ENCODE measurements around the gene TM7SF3. TPM values are rescaled to one million over a fixed set of nuclear protein-coding genes. Genes with fewer than 3 reads are reported as not detected.

Gene TM7SF3
- total and polyA plus RNA-seq, 2 experiments from 2014 or later: 51.8 to 55.8 TPM

DNA sequence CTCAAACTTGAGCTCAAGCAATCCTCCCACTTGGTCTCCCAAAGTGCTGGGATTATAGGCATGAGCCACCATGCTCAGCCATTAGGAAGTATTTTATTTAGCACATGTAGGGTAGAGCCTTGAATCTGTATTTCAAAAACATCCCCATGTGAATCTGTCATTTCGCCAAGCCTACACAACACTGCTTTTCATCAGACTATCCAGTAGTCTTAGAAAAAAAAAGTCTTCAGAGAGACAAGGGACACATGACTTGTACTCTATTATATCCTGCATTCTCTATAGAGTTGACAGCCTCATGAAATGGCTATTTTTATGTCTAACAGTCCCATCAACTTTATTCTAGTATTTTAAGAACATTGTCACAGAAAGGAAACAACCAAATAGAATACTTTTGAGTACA lies 35.4 kb downstream of the TM7SF3 start:
- no peak overlapping the region for H3K27ac ChIP-seq
- no peaks in the 10 kb centered on the region for H4K20me1 ChIP-seq (ENCODE audit: insufficient read depth)
- H3K79me2 ChIP-seq (ENCODE audit: insufficient read depth): no peaks in the 10 kb centered on the region
- in situ Hi-C loops (cut with MboI): no loop called here
- H3K4me2 ChIP-seq (ENCODE audit: unreplicated experiment): no peak overlapping the region
- 0 out of 2 replicates have a peak, but pooled peaks cover 1% of the 10 kb centered on the region for H3K36me3 ChIP-seq (ENCODE audit: low read depth)
- no peaks in the 10 kb centered on the region for H3K9me3 ChIP-seq (ENCODE audit: low read depth)
- TF ChIP-seq EZH2 (IDR thresholded peaks at IDR 0.05; ENCODE audit: insufficient read depth, poor library complexity, severe bottlenecking) (no peak), EZH2phosphoT487 (IDR thresholded peaks at IDR 0.05; ENCODE audit: insufficient read depth, low read depth) (no peak)
- no peaks in the 10 kb centered on the region for H3K4me1 ChIP-seq (ENCODE audit: insufficient read depth)
- H3K9me2 ChIP-seq (ENCODE audit: insufficient read depth): no peaks in the 10 kb centered on the region
- H3K9ac ChIP-seq: no peak overlapping the region
- no peaks in the 10 kb centered on the region for H3K27me3 ChIP-seq (replicated peaks; ENCODE audit: insufficient read depth)
- H3F3A ChIP-seq (ENCODE audit: insufficient read depth): no peaks in the 10 kb centered on the region
- WGBS, 2 experiments (ENCODE audit: low coverage in 1 of 2, low lambda C conversion rate in 2 of 2, missing lambda C conversion rate in 2 of 2): 86 to 91% methylated on average over 1 of the region's 1 CpG
- H2AFZ ChIP-seq: no peak overlapping the region
- DNase-seq: no peak
- H3K4me3 ChIP-seq: no peak overlapping the region

DNA sequence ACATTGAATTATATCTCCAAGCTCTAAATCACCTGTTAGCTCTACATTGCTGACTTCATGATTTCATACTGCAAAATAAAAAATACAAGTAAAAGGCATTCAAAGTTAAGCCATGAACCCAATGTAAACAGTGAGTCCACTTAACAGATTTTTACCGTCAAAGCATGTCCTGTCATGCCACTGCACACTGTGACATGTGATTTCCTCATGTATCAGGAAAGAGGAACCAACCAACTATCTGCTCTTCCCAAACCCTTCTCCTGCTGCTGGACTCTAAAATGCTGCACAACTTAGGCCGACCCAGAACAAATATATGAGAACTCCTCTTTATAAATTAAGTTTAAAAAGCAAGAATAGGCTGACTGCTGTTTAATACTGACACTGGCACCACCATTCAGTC lies 37.5 kb downstream of the TM7SF3 start:
- no peaks in the 10 kb centered on the region for H3K9me2 ChIP-seq (ENCODE audit: insufficient read depth)
- H3K36me3 ChIP-seq (ENCODE audit: low read depth): 0 out of 2 replicates have a peak, but pooled peaks cover 6% of the 10 kb centered on the region
- no peak overlapping the region for H3K9ac ChIP-seq
- no peaks in the 10 kb centered on the region for H3K79me2 ChIP-seq (ENCODE audit: insufficient read depth)
- no peak overlapping the region for H3K4me2 ChIP-seq (ENCODE audit: unreplicated experiment)
- no peaks in the 10 kb centered on the region for H3K4me1 ChIP-seq (ENCODE audit: insufficient read depth)
- no peak for DNase-seq
- WGBS, 2 experiments (ENCODE audit: low coverage in 1 of 2, low lambda C conversion rate in 2 of 2, missing lambda C conversion rate in 2 of 2): 96 to 98% methylated on average over 2 of the region's 2 CpGs
- no peaks in the 10 kb centered on the region for H4K20me1 ChIP-seq (ENCODE audit: insufficient read depth)
- H3K4me3 ChIP-seq: no peak overlapping the region
- no peaks in the 10 kb centered on the region for H3K9me3 ChIP-seq (ENCODE audit: low read depth)
- TF ChIP-seq EZH2phosphoT487 (IDR thresholded peaks at IDR 0.05; ENCODE audit: insufficient read depth, low read depth) (no peak), EZH2 (IDR thresholded peaks at IDR 0.05; ENCODE audit: insufficient read depth, poor library complexity, severe bottlenecking) (no peak)
- no peak overlapping the region for H2AFZ ChIP-seq
- H3K27ac ChIP-seq: no peak overlapping the region
- in situ Hi-C loops (cut with MboI): no loop called here
- H3K27me3 ChIP-seq (replicated peaks; ENCODE audit: insufficient read depth): no peaks in the 10 kb centered on the region
- H3F3A ChIP-seq (ENCODE audit: insufficient read depth): no peaks in the 10 kb centered on the region

GRCh38 chr12:26971963-26972362 lies 42.2 kb downstream of the TM7SF3 start:
- H3K9me3 ChIP-seq (ENCODE audit: low read depth): no peaks in the 10 kb centered on the region
- no peak overlapping the region for H3K27ac ChIP-seq
- no peak overlapping the region for H3K4me3 ChIP-seq
- TF ChIP-seq EZH2 (IDR thresholded peaks at IDR 0.05; ENCODE audit: insufficient read depth, poor library complexity, severe bottlenecking) (no peak), EZH2phosphoT487 (IDR thresholded peaks at IDR 0.05; ENCODE audit: insufficient read depth, low read depth) (no peak)
- H4K20me1 ChIP-seq (ENCODE audit: insufficient read depth): no peaks in the 10 kb centered on the region
- H3K9me2 ChIP-seq (ENCODE audit: insufficient read depth): no peaks in the 10 kb centered on the region
- H3F3A ChIP-seq (ENCODE audit: insufficient read depth): no peaks in the 10 kb centered on the region
- no peaks in the 10 kb centered on the region for H3K79me2 ChIP-seq (ENCODE audit: insufficient read depth)
- H3K36me3 ChIP-seq (ENCODE audit: low read depth): 0 out of 2 replicates have a peak, but pooled peaks cover 6% of the 10 kb centered on the region
- H3K4me2 ChIP-seq (ENCODE audit: unreplicated experiment): no peak overlapping the region
- H3K27me3 ChIP-seq (replicated peaks; ENCODE audit: insufficient read depth): no peaks in the 10 kb centered on the region
- H3K9ac ChIP-seq: no peak overlapping the region
- no peak overlapping the region for H2AFZ ChIP-seq
- no peaks in the 10 kb centered on the region for H3K4me1 ChIP-seq (ENCODE audit: insufficient read depth)
- WGBS, 2 experiments (ENCODE audit: low coverage in 1 of 2, low lambda C conversion rate in 2 of 2, missing lambda C conversion rate in 2 of 2): 58 to 61% methylated on average over 2 of the region's 2 CpGs
- in situ Hi-C loops (cut with MboI): no loop called here
- no peak for DNase-seq

- H3K79me2 ChIP-seq (ENCODE audit: insufficient read depth): no peaks in the 10 kb centered on the region
- TF ChIP-seq EZH2phosphoT487 (IDR thresholded peaks at IDR 0.05; ENCODE audit: insufficient read depth, low read depth) (no peak), EZH2 (IDR thresholded peaks at IDR 0.05; ENCODE audit: insufficient read depth, poor library complexity, severe bottlenecking) (no peak)
- no peaks in the 10 kb centered on the region for H3K9me2 ChIP-seq (ENCODE audit: insufficient read depth)
- in situ Hi-C loops (cut with MboI): no loop called here
- WGBS, 2 experiments (ENCODE audit: low coverage in 1 of 2, low lambda C conversion rate in 2 of 2, missing lambda C conversion rate in 2 of 2): 93 to 96% methylated on average over 2 of the region's 2 CpGs
- H3K27ac ChIP-seq: no peak overlapping the region
- no peak for DNase-seq
- no peak overlapping the region for H3K9ac ChIP-seq
- no peak overlapping the region for H2AFZ ChIP-seq
- no peaks in the 10 kb centered on the region for H3F3A ChIP-seq (ENCODE audit: insufficient read depth)
- no peaks in the 10 kb centered on the region for H4K20me1 ChIP-seq (ENCODE audit: insufficient read depth)
- H3K9me3 ChIP-seq (ENCODE audit: low read depth): no peaks in the 10 kb centered on the region
- no peak overlapping the region for H3K4me2 ChIP-seq (ENCODE audit: unreplicated experiment)
- 0 out of 2 replicates have a peak, but pooled peaks cover 12% of the 10 kb centered on the region for H3K36me3 ChIP-seq (ENCODE audit: low read depth)
- no peaks in the 10 kb centered on the region for H3K27me3 ChIP-seq (replicated peaks; ENCODE audit: insufficient read depth)
- no peaks in the 10 kb centered on the region for H3K4me1 ChIP-seq (ENCODE audit: insufficient read depth)
- H3K4me3 ChIP-seq: no peak overlapping the region
These were observed 44.0 kb downstream of the TM7SF3 start for GRCh38 chr12:26970136-26970535.

DNA sequence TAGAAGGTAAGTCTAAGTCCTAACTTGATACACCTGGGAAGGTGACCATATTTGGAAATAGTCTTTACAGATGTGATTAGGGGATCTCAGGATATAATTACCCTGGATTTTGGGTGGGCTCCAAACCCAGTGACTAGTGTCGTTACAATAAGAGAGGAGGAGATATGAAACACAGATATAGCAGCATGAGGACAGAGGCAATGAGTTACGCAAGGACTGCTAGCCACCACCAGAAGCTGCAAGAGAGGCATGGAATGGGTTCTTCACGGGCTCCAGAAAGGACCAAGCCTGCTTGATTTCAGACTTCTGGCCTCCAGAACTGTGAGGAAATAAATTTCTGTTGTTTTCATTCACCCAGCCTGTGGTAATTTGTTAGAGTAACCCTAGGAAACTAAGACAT lies 47.3 kb downstream of the TM7SF3 start:
- Histone ChIP-seq H3K36me3 (ENCODE audit: low read depth) (peaks cover 28% of the 10 kb centered on the region), H3K4me2 (ENCODE audit: unreplicated experiment) (no peak overlapping the region), H3K4me1 (ENCODE audit: insufficient read depth) (no peaks in the 10 kb centered on the region), H3K79me2 (ENCODE audit: insufficient read depth) (no peaks in the 10 kb centered on the region), H4K20me1 (ENCODE audit: insufficient read depth) (no peaks in the 10 kb centered on the region), H3K9me3 (ENCODE audit: low read depth) (no peaks in the 10 kb centered on the region), H3K9ac (no peak overlapping the region), H3K27me3 (replicated peaks; ENCODE audit: insufficient read depth) (no peaks in the 10 kb centered on the region), H3K9me2 (ENCODE audit: insufficient read depth) (no peaks in the 10 kb centered on the region; the same call in 1 of the 2 replicates), H3K27ac (no peak overlapping the region), H3F3A (ENCODE audit: insufficient read depth) (no peaks in the 10 kb centered on the region), H3K4me3 (no peak overlapping the region), H2AFZ (no peak overlapping the region)
- in situ Hi-C loops (cut with MboI): no loop called here
- no peak for DNase-seq
- no peak for TF ChIP-seq EZH2phosphoT487 (IDR thresholded peaks at IDR 0.05; ENCODE audit: insufficient read depth, low read depth)
- TF ChIP-seq EZH2 (IDR thresholded peaks at IDR 0.05; ENCODE audit: insufficient read depth, poor library complexity, severe bottlenecking): no peak
- WGBS, 2 experiments (ENCODE audit: low coverage in 1 of 2, low lambda C conversion rate in 2 of 2, missing lambda C conversion rate in 2 of 2): 84% methylated on average over 3 of the region's 3 CpGs

Data from GM23248 (cell line).